ENCODE results near the gene KCNV2.

KCNV2 gene

GRCh38 chr9:2709645-2710101 lies 7.6 kb upstream of the KCNV2 start:
- H3K4me1 Mint-ChIP-seq: peaks cover 6% of the 10 kb centered on the region
- no peak overlapping the region for H3K4me3 Mint-ChIP-seq
- no peak for TF ChIP-seq CTCF (IDR thresholded peaks at IDR 0.05; ENCODE audit: unreplicated experiment in 3 of 3)
- H3K27me3 Mint-ChIP-seq (ENCODE audit: low read depth): peaks cover 4% of the 10 kb centered on the region
- H3K36me3 Mint-ChIP-seq (ENCODE audit: low read depth): no peaks in the 10 kb centered on the region
- no peaks in the 10 kb centered on the region for H3K9me3 Mint-ChIP-seq
- H3K27ac Mint-ChIP-seq: no peak overlapping the region

GRCh38 chr9:2711716-2712115 lies 5.6 kb upstream of the KCNV2 start:
- H3K4me3 Mint-ChIP-seq: no peak overlapping the region
- peaks cover 4% of the 10 kb centered on the region for H3K27me3 Mint-ChIP-seq (ENCODE audit: low read depth)
- H3K4me1 Mint-ChIP-seq: peaks cover 6% of the 10 kb centered on the region
- H3K36me3 Mint-ChIP-seq (ENCODE audit: low read depth): no peaks in the 10 kb centered on the region
- H3K9me3 Mint-ChIP-seq: no peaks in the 10 kb centered on the region
- H3K27ac Mint-ChIP-seq: no peak overlapping the region
- TF ChIP-seq CTCF (IDR thresholded peaks at IDR 0.05; ENCODE audit: unreplicated experiment in 3 of 3): no peak

GRCh38 chr9:2718001-2718697 lies 839 bp downstream of the KCNV2 start:
- no peaks in the 10 kb centered on the region for H3K9me3 Mint-ChIP-seq
- no peak overlapping the region for H3K27ac Mint-ChIP-seq
- no peak for TF ChIP-seq CTCF (IDR thresholded peaks at IDR 0.05; ENCODE audit: unreplicated experiment in 3 of 3)
- H3K4me1 Mint-ChIP-seq: peaks cover 14% of the 10 kb centered on the region
- peaks cover 4% of the 10 kb centered on the region for H3K27me3 Mint-ChIP-seq (ENCODE audit: low read depth)
- H3K4me3 Mint-ChIP-seq: no peak overlapping the region
- peaks cover 23% of the 10 kb centered on the region for H3K36me3 Mint-ChIP-seq (ENCODE audit: low read depth)

- H3K9me3 Mint-ChIP-seq: no peaks in the 10 kb centered on the region
- no peak overlapping the region for H3K4me3 Mint-ChIP-seq
- H3K27ac Mint-ChIP-seq: no peak overlapping the region
- peaks cover 4% of the 10 kb centered on the region for H3K27me3 Mint-ChIP-seq (ENCODE audit: low read depth)
- peaks cover 19% of the 10 kb centered on the region for H3K4me1 Mint-ChIP-seq
- no peak for TF ChIP-seq CTCF (IDR thresholded peaks at IDR 0.05; ENCODE audit: unreplicated experiment in 3 of 3)
- H3K36me3 Mint-ChIP-seq (ENCODE audit: low read depth): peaks cover 23% of the 10 kb centered on the region
Measured at GRCh38 chr9:2718698-2719033, 1.4 kb downstream of the KCNV2 start.

- H3K4me3 Mint-ChIP-seq: no peak overlapping the region
- peaks cover 23% of the 10 kb centered on the region for H3K36me3 Mint-ChIP-seq (ENCODE audit: low read depth)
- H3K27me3 Mint-ChIP-seq (ENCODE audit: low read depth): no peaks in the 10 kb centered on the region
- no peak for TF ChIP-seq CTCF (IDR thresholded peaks at IDR 0.05; ENCODE audit: unreplicated experiment in 3 of 3)
- H3K9me3 Mint-ChIP-seq: no peaks in the 10 kb centered on the region
- peak overlapping the region; percentile 2 to 79 (median 65) for H3K27ac Mint-ChIP-seq
- H3K4me1 Mint-ChIP-seq: peaks cover 35% of the 10 kb centered on the region
Measured at GRCh38 chr9:2720179-2720654, 2.9 kb downstream of the KCNV2 start.

- Mint-ChIP-seq H3K9me3 (no peaks in the 10 kb centered on the region), H3K36me3 (ENCODE audit: low read depth) (peaks cover 14% of the 10 kb centered on the region), H3K27me3 (ENCODE audit: low read depth) (no peaks in the 10 kb centered on the region), H3K27ac (peak overlapping the region; percentile 74 to 96 (median 89)), H3K4me3 (no peak overlapping the region), H3K4me1 (peaks cover 51% of the 10 kb centered on the region)
- TF ChIP-seq CTCF (IDR thresholded peaks at IDR 0.05; ENCODE audit: unreplicated experiment in 3 of 3): no peak
Measured at GRCh38 chr9:2722715-2723114, 5.4 kb downstream of the KCNV2 start.
